ENCODE measurements around the gene SLC16A8.

SLC16A8 gene

DNA sequence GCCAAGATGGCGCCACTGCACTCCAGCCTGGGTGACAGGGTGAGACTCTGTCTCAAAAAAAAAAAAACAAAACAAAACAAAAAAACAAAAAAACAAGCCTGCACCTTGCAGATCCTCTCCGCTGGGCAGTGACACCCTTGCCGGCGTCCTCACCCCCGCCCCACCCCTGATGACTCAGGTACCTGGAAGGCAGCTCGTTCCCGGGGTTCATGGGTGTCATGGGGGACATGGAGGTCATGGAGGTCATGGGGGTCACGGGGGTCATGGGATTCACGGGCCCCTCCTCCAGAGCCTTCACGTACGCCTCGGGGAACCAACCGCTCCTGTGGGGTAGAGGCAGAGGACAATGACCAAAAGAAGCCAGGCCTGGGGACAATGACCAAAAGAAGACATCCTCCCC, 3.0 kb upstream of the SLC16A8 start:
- Histone ChIP-seq H4K20me1 (ENCODE audit: insufficient read depth, low read length) (no peaks in the 10 kb centered on the region), H3K9ac (ENCODE audit: low read length) (no peak overlapping the region), H3K9me3 (ENCODE audit: low read length) (no peaks in the 10 kb centered on the region), H3K79me2 (ENCODE audit: insufficient read depth, low read length) (no peaks in the 10 kb centered on the region), H3F3A (ENCODE audit: insufficient read depth, low read length) (no peaks in the 10 kb centered on the region), H2AFZ (ENCODE audit: low read length) (no peak overlapping the region), H3K27ac (ENCODE audit: low read depth, low read length, poor library complexity, severe bottlenecking) (no peak overlapping the region), H3K4me3 (ENCODE audit: low read depth, low read length, poor library complexity, severe bottlenecking) (no peak overlapping the region), H3K4me2 (ENCODE audit: low read length) (no peak overlapping the region), H3K36me3 (ENCODE audit: insufficient read depth, low read length) (no peaks in the 10 kb centered on the region), H3K9me2 (ENCODE audit: low read depth, low read length) (no peaks in the 10 kb centered on the region), H3K27me3 (ENCODE audit: insufficient read depth, low read length) (no peaks in the 10 kb centered on the region), H3K4me1 (ENCODE audit: insufficient read depth, low read length, severe bottlenecking) (no peaks in the 10 kb centered on the region)
- TF ChIP-seq, protein P1, sequence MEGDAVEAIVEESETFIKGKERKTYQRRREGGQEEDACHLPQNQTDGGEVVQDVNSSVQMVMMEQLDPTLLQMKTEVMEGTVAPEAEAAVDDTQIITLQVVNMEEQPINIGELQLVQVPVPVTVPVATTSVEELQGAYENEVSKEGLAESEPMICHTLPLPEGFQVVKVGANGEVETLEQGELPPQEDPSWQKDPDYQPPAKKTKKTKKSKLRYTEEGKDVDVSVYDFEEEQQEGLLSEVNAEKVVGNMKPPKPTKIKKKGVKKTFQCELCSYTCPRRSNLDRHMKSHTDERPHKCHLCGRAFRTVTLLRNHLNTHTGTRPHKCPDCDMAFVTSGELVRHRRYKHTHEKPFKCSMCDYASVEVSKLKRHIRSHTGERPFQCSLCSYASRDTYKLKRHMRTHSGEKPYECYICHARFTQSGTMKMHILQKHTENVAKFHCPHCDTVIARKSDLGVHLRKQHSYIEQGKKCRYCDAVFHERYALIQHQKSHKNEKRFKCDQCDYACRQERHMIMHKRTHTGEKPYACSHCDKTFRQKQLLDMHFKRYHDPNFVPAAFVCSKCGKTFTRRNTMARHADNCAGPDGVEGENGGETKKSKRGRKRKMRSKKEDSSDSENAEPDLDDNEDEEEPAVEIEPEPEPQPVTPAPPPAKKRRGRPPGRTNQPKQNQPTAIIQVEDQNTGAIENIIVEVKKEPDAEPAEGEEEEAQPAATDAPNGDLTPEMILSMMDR (IDR thresholded peaks at IDR 0.05; ENCODE audit: low read length) = no peak
- no peak for TF ChIP-seq EZH2 (IDR thresholded peaks at IDR 0.05; ENCODE audit: borderline replicate concordance, low read length)

DNA sequence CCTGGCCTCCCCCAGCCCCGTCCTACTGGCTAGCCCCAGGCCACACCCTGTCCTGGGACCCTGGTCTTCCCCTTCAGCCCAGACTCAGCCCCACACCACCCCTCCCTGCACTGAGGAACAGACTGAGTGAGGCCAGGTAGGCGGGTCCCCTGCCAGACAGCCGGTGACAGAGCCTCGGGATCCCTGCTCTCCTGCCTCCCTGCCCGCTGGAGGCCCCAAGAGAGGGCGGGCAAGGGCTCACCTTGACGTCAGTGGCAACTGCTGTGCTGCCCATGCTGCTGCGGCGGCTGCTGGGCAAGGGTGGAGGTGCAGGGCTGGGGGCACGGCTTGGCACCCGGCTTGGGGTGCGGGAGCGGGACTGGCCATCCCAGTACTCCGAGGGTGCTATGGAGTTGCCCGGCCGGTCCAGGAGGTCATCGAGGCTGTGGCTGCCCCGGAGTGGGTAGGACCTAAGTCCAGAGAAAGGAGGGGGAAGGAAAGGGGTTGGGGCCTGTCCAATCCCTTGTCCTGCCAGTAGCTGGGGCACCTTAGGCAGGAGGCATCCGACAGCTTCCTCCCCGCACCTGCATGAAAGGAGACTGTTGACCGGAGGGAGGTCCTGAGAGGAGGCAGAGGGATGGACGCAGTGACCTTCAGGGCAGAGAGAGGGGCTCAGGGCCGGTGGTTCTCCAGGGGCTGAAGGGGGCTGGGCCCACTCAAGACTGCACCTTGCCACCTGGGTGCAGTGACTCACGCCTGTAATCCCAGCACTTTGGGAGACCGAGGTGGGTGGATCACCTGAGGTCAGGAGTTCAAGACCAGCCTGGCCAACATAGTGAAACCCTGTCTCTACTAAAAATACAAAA, 2.2 kb upstream of the SLC16A8 start:
- Histone ChIP-seq H3K27me3 (ENCODE audit: insufficient read depth, low read length) (no peaks in the 10 kb centered on the region), H3K9ac (ENCODE audit: low read length) (no peak overlapping the region), H3K4me1 (ENCODE audit: insufficient read depth, low read length, severe bottlenecking) (no peaks in the 10 kb centered on the region), H3K9me3 (ENCODE audit: low read length) (no peaks in the 10 kb centered on the region), H3K36me3 (ENCODE audit: insufficient read depth, low read length) (no peaks in the 10 kb centered on the region), H3K27ac (ENCODE audit: low read depth, low read length, poor library complexity, severe bottlenecking) (no peak overlapping the region), H3K9me2 (ENCODE audit: low read depth, low read length) (no peaks in the 10 kb centered on the region), H2AFZ (ENCODE audit: low read length) (no peak overlapping the region), H3K4me3 (ENCODE audit: low read depth, low read length, poor library complexity, severe bottlenecking) (no peak overlapping the region), H3K79me2 (ENCODE audit: insufficient read depth, low read length) (no peaks in the 10 kb centered on the region), H3F3A (ENCODE audit: insufficient read depth, low read length) (no peaks in the 10 kb centered on the region), H4K20me1 (ENCODE audit: insufficient read depth, low read length) (no peaks in the 10 kb centered on the region), H3K4me2 (ENCODE audit: low read length) (no peak overlapping the region)
- TF ChIP-seq EZH2 (IDR thresholded peaks at IDR 0.05; ENCODE audit: borderline replicate concordance, low read length) = no peak
- TF ChIP-seq, protein P1 (IDR thresholded peaks at IDR 0.05; ENCODE audit: low read length) = no peak

DNA sequence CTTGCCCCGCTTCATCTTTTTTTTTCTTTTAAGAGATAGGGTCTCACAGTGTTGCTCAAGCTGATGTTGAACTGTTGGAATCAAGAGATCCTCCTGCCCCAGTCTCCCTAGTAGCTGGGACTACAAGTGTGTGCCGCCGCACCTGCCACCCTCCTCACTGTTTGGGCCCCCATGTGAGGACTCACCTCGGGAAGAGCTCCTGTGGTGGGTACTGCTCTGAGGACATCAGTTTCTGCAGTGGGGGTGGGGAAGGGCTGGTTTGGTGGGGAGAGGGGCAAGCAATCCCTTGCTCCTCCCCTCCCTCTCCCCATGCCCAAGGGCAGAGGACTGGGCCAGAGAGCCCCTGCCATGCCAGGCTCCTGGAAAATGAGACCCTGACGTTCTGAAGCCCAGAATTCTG, 1.5 kb upstream of the SLC16A8 start:
- Histone ChIP-seq H3K4me2 (ENCODE audit: low read length) (no peak overlapping the region), H3K9ac (ENCODE audit: low read length) (no peak overlapping the region), H3K36me3 (ENCODE audit: insufficient read depth, low read length) (no peaks in the 10 kb centered on the region), H3K79me2 (ENCODE audit: insufficient read depth, low read length) (no peaks in the 10 kb centered on the region), H3K27me3 (ENCODE audit: insufficient read depth, low read length) (no peaks in the 10 kb centered on the region), H2AFZ (ENCODE audit: low read length) (no peak overlapping the region), H4K20me1 (ENCODE audit: insufficient read depth, low read length) (no peaks in the 10 kb centered on the region), H3K9me2 (ENCODE audit: low read depth, low read length) (no peaks in the 10 kb centered on the region), H3K4me3 (ENCODE audit: low read depth, low read length, poor library complexity, severe bottlenecking) (no peak overlapping the region), H3K4me1 (ENCODE audit: insufficient read depth, low read length, severe bottlenecking) (no peaks in the 10 kb centered on the region), H3K9me3 (ENCODE audit: low read length) (no peaks in the 10 kb centered on the region), H3K27ac (ENCODE audit: low read depth, low read length, poor library complexity, severe bottlenecking) (no peak overlapping the region), H3F3A (ENCODE audit: insufficient read depth, low read length) (no peaks in the 10 kb centered on the region)
- no peak for TF ChIP-seq EZH2 (IDR thresholded peaks at IDR 0.05; ENCODE audit: borderline replicate concordance, low read length)
- TF ChIP-seq, protein P1 (IDR thresholded peaks at IDR 0.05; ENCODE audit: low read length) = no peak

Data from OCI-LY1 (cell line).